HG03039 (cell line): ENCODE measurements around the gene SUSD1.

Source experiments
- ATAC-seq: cut with Tn5 transposase; IDR thresholded peaks from one replicate; pipeline ENCODE4 v1.9.1; 2021; ENCODE audit warnings: mild to moderate bottlenecking, moderate library complexity; ENCODE audit not compliant: unreplicated experiment

The SUSD1 gene

GRCh38 chr9:112044881-112045280 lies 130.2 kb downstream of the SUSD1 start:
- no peak for ATAC-seq

- no peak for ATAC-seq
Measured at GRCh38 chr9:112044186-112044585, 130.9 kb downstream of the SUSD1 start.

- ATAC-seq = no peak
Measured at GRCh38 chr9:112043423-112043822, 131.7 kb downstream of the SUSD1 start.

GRCh38 chr9:112042769-112043168 lies 132.3 kb downstream of the SUSD1 start:
- no peak for ATAC-seq

- ATAC-seq = no peak
Measured at GRCh38 chr9:112042244-112042638, 132.9 kb downstream of the SUSD1 start.

- no peak for ATAC-seq
Measured at GRCh38 chr9:112041536-112042243, 133.4 kb downstream of the SUSD1 start.

- no peak for ATAC-seq
Measured at GRCh38 chr9:112041199-112041535, 133.9 kb downstream of the SUSD1 start.

GRCh38 chr9:112038017-112038408 lies 137.1 kb downstream of the SUSD1 start:
- ATAC-seq = no peak

- no peak for ATAC-seq
Measured at GRCh38 chr9:112037281-112038016, 137.6 kb downstream of the SUSD1 start.

- ATAC-seq = no peak
Measured at GRCh38 chr9:112035166-112035826, 139.8 kb downstream of the SUSD1 start.

- no peak for ATAC-seq
Measured at GRCh38 chr9:112034216-112034611, 140.9 kb downstream of the SUSD1 start.

- no peak for ATAC-seq
Measured at GRCh38 chr9:112033237-112034215, 141.6 kb downstream of the SUSD1 start.

- no peak for ATAC-seq
Measured at GRCh38 chr9:112032743-112033142, 142.4 kb downstream of the SUSD1 start.

GRCh38 chr9:112032009-112032408 lies 143.1 kb downstream of the SUSD1 start:
- ATAC-seq = no peak

- no peak for ATAC-seq
Measured at GRCh38 chr9:112031400-112031799, 143.7 kb downstream of the SUSD1 start.

GRCh38 chr9:112029921-112030444 lies 145.1 kb downstream of the SUSD1 start:
- no peak for ATAC-seq

GRCh38 chr9:112028242-112029221 lies 146.6 kb downstream of the SUSD1 start:
- peak; percentile 45 for ATAC-seq

GRCh38 chr9:112025850-112026249 lies 149.2 kb downstream of the SUSD1 start:
- no peak for ATAC-seq

GRCh38 chr9:112021742-112022141 lies 153.4 kb downstream of the SUSD1 start:
- no peak for ATAC-seq
